Skeletal muscle tissue (tissue), 4 donors: ENCODE results near the gene GRAMD1A. TPM values are rescaled to one million over a fixed set of nuclear protein-coding genes. Genes with fewer than 3 reads are reported as not detected.

Experiments used
- H3K27ac ChIP-seq: one replicate; pipeline ENCODE4 v1.7.0; 2013; ENCODE audit warnings: mild to moderate bottlenecking, low read depth, low read length, inconsistent platforms
- H3K27me3 ChIP-seq, 3 donors: one replicate each; pipeline ENCODE4 v1.7.0; 2013; ENCODE audit warnings: low read length in 3 of 3; ENCODE audit not compliant: control insufficient read depth in 3 of 3, insufficient read depth in 3 of 3
- H3K36me3 ChIP-seq, 3 donors: one replicate each; pipeline ENCODE4 v1.7.0; 2013; ENCODE audit warnings: low read length in 3 of 3; ENCODE audit not compliant: control insufficient read depth in 3 of 3, insufficient read depth in 3 of 3
- H3K4me1 ChIP-seq, 3 donors: one replicate each; pipeline ENCODE4 v1.7.0; 2013; ENCODE audit warnings: low read length in 3 of 3, mild to moderate bottlenecking in 3 of 3; ENCODE audit not compliant: control insufficient read depth in 3 of 3, insufficient read depth in 3 of 3
- H3K4me3 ChIP-seq, 3 donors: one replicate each; pipeline ENCODE4 v1.7.0; 2013; ENCODE audit warnings: low read length in 3 of 3
- H3K9ac ChIP-seq, 3 donors: one replicate each; pipeline ENCODE4 v1.7.0; 2013; ENCODE audit warnings: low read length in 3 of 3, mild to moderate bottlenecking in 3 of 3, moderate library complexity in 2 of 3, low read depth in 1 of 3
- H3K9me3 ChIP-seq, 3 donors: one replicate each; pipeline ENCODE4 v1.7.0; 2013; ENCODE audit warnings: low read length in 3 of 3; ENCODE audit not compliant: control insufficient read depth in 3 of 3
- total RNA-seq: library from RNA; depleted of rRNA; stranded (reverse); fragments of >200 nt; gene quantifications from one replicate; pipeline ENCODE4 v1.2.3, GENCODE V29; 2014
- donor health status: Osteomylitis.

GRAMD1A gene
- total RNA-seq, 1 donor from 2014 or later, result 17.7 TPM

GRCh38 chr19:35015954-35016351 lies 15.8 kb downstream of the GRAMD1A start:
- H3K4me3 ChIP-seq, result no peak overlapping the region
- peaks cover 58 to 64% (median 60%) of the 10 kb centered on the region in 3 donors for H3K36me3 ChIP-seq
- H3K9ac ChIP-seq, result no peak overlapping the region
- no peaks in the 10 kb centered on the region for H3K27me3 ChIP-seq
- no peaks in the 10 kb centered on the region for H3K9me3 ChIP-seq
- H3K27ac ChIP-seq, result no peak overlapping the region
- H3K4me1 ChIP-seq, result peaks cover 8 to 22% (median 12%) of the 10 kb centered on the region in 3 donors

GRCh38 chr19:35017507-35017906 lies 17.4 kb downstream of the GRAMD1A start:
- Histone ChIP-seq H3K27me3 (no peaks in the 10 kb centered on the region), H3K4me1 (peaks cover 6 to 16% (median 10%) of the 10 kb centered on the region in 3 donors), H3K27ac (no peak overlapping the region), H3K9ac (no peak overlapping the region), H3K9me3 (no peaks in the 10 kb centered on the region), H3K4me3 (no peak overlapping the region), H3K36me3 (peaks cover 63 to 66% (median 65%) of the 10 kb centered on the region in 3 donors)

GRCh38 chr19:35018379-35018778 lies 18.3 kb downstream of the GRAMD1A start:
- H3K9ac ChIP-seq, result no peak overlapping the region
- H3K9me3 ChIP-seq, result no peaks in the 10 kb centered on the region
- H3K36me3 ChIP-seq, result peaks cover 66 to 72% (median 71%) of the 10 kb centered on the region in 3 donors
- H3K4me1 ChIP-seq, result peaks cover 3 to 9% (median 6%) of the 10 kb centered on the region in 3 donors
- no peak overlapping the region for H3K4me3 ChIP-seq
- no peak overlapping the region for H3K27ac ChIP-seq
- no peaks in the 10 kb centered on the region for H3K27me3 ChIP-seq

- Histone ChIP-seq H3K27me3 (no peaks in the 10 kb centered on the region), H3K4me1 (peaks cover 0 to 3% (median 2%) of the 10 kb centered on the region in 3 donors), H3K9me3 (no peaks in the 10 kb centered on the region), H3K9ac (no peak overlapping the region), H3K27ac (no peak overlapping the region), H3K4me3 (no peak overlapping the region), H3K36me3 (peaks cover 69 to 78% (median 70%) of the 10 kb centered on the region in 3 donors)
Measured at GRCh38 chr19:35019144-35019543, 19.0 kb downstream of the GRAMD1A start.

- Histone ChIP-seq H3K9me3 (no peaks in the 10 kb centered on the region), H3K4me3 (no peak overlapping the region), H3K36me3 (peaks cover 57 to 74% (median 66%) of the 10 kb centered on the region in 3 donors), H3K27me3 (no peaks in the 10 kb centered on the region), H3K27ac (no peak overlapping the region), H3K4me1 (no peaks in the 10 kb centered on the region), H3K9ac (no peak overlapping the region)
Measured at GRCh38 chr19:35021016-35021415, 20.9 kb downstream of the GRAMD1A start.

GRCh38 chr19:35021596-35021995 lies 21.5 kb downstream of the GRAMD1A start:
- H3K9me3 ChIP-seq, result no peaks in the 10 kb centered on the region
- peaks cover 59 to 76% (median 66%) of the 10 kb centered on the region in 3 donors for H3K36me3 ChIP-seq
- no peaks in the 10 kb centered on the region for H3K27me3 ChIP-seq
- no peak overlapping the region for H3K27ac ChIP-seq
- H3K4me3 ChIP-seq, result no peak overlapping the region
- H3K4me1 ChIP-seq, result no peaks in the 10 kb centered on the region
- no peak overlapping the region for H3K9ac ChIP-seq

- no peak overlapping the region for H3K4me3 ChIP-seq
- H3K9ac ChIP-seq, result no peak overlapping the region
- H3K36me3 ChIP-seq, result peaks cover 63 to 82% (median 66%) of the 10 kb centered on the region in 3 donors
- H3K9me3 ChIP-seq, result no peaks in the 10 kb centered on the region
- peaks cover under 1 to 3% (median 2%) of the 10 kb centered on the region in 3 donors for H3K4me1 ChIP-seq
- no peak overlapping the region for H3K27ac ChIP-seq
- H3K27me3 ChIP-seq, result no peaks in the 10 kb centered on the region
Measured at GRCh38 chr19:35022460-35022859, 22.3 kb downstream of the GRAMD1A start.

GRCh38 chr19:35023428-35023827 lies 23.3 kb downstream of the GRAMD1A start:
- Histone ChIP-seq H3K9me3 (no peaks in the 10 kb centered on the region), H3K36me3 (peaks cover 59 to 80% (median 64%) of the 10 kb centered on the region in 3 donors), H3K27me3 (no peaks in the 10 kb centered on the region), H3K4me3 (no peak overlapping the region), H3K27ac (no peak overlapping the region), H3K4me1 (peaks cover 8 to 12% (median 11%) of the 10 kb centered on the region in 3 donors), H3K9ac (no peak overlapping the region)

GRCh38 chr19:35024095-35024494 lies 24.0 kb downstream of the GRAMD1A start:
- no peaks in the 10 kb centered on the region for H3K9me3 ChIP-seq
- H3K36me3 ChIP-seq, result peaks cover 52 to 74% (median 57%) of the 10 kb centered on the region in 3 donors
- no peak overlapping the region for H3K27ac ChIP-seq
- H3K4me3 ChIP-seq, result no peak overlapping the region
- no peak overlapping the region for H3K9ac ChIP-seq
- no peaks in the 10 kb centered on the region for H3K27me3 ChIP-seq
- H3K4me1 ChIP-seq, result peaks cover 9 to 13% (median 11%) of the 10 kb centered on the region in 3 donors

GRCh38 chr19:35025969-35026368 lies 25.8 kb downstream of the GRAMD1A start:
- Histone ChIP-seq H3K9me3 (no peaks in the 10 kb centered on the region), H3K27me3 (no peaks in the 10 kb centered on the region), H3K27ac (no peak overlapping the region), H3K36me3 (peaks cover 38 to 55% (median 44%) of the 10 kb centered on the region in 3 donors), H3K4me3 (no peak overlapping the region), H3K4me1 (peaks cover 14 to 21% (median 18%) of the 10 kb centered on the region in 3 donors), H3K9ac (no peak overlapping the region)
